Pancreas (tissue), 10 donors: ENCODE results near the gene LRSAM1. TPM values are rescaled to one million over a fixed set of nuclear protein-coding genes. Genes with fewer than 3 reads are reported as not detected.

ENCODE experiments used
- ATAC-seq, 4 donors: fragments of 200-7000 bp; cut with Tn5 transposase; one replicate each; pipeline versions ENCODE4 v1.8.0 to v1.9.1; 2020; ENCODE audit warnings: mild to moderate bottlenecking in 4 of 4, moderate library complexity in 4 of 4
- DNase-seq, 6 donors: peaks; one replicate each; pipeline ENCODE4 v3.0.0-alpha.2; 2020
- FAIRE-seq: peaks from 2 replicates; lab custom pipeline; 2012; peaks lifted over from hg19 to GRCh38; lab: Jason Lieb, UNC
- H3K27ac ChIP-seq, 4 donors: fragments of 200-600 bp; sonication (generic); 1 replicate in 3 of 4; 2 replicates in 1 of 4; pipeline versions ENCODE4 v1.5.0 to v1.8.0; 2020
- H3K27me3 ChIP-seq, 4 donors: fragments of 200-600 bp; one replicate each; pipeline ENCODE4 v1.8.0; 2021
- H3K36me3 ChIP-seq, 3 donors: fragments of 200-600 bp; sonication (generic) in 1 of 3; one replicate each; pipeline versions ENCODE4 v1.5.0 to v1.8.0; 2020 to 2021
- H3K4me1 ChIP-seq, 3 donors: fragments of 200-600 bp; one replicate each; pipeline ENCODE4 v1.8.0; 2021
- H3K4me3 ChIP-seq, 4 donors: fragments of 200-600 bp; sonication (generic) in 2 of 4; one replicate each; pipeline versions ENCODE4 v1.5.0 to v1.8.0; 2020 to 2021
- H3K9me3 ChIP-seq, 4 donors: fragments of 200-600 bp; one replicate each; pipeline ENCODE4 v1.8.0; 2021
- CTCF ChIP-seq, 4 donors: fragments of 200-600 bp; sonication (generic) in 3 of 4; IDR thresholded peaks; one replicate each; pipeline versions ENCODE4 v1.5.0 to v1.8.0; 2021; ENCODE audit warnings: antibody characterized with exemption in 4 of 4
- WGBS, 2 donors: extraction: QIAGEN DNeasy Blood & Tissue Kit; methylation state at CpG; one replicate each; pipeline ENCODE4 v1.1.7; 2013; 5-methylcytosine and 5-hydroxymethylcytosine counted together
- intact Hi-C, 3 donors: fragments of 100-400 bp; cut with DNase I; formaldehyde crosslinking; loops; one replicate each; pipeline versions ENCODE4 v1.11.1 to v1.14.2; 2022
- polyA plus RNA-seq, 2 donors: library from polyadenylated mRNA; stranded (reverse); fragments of 200-250 nt; gene quantifications; one replicate each; pipeline ENCODE4 v1.2.3, GENCODE V29; 2013
- total RNA-seq, 6 donors: library from RNA; stranded (reverse); fragmentation: NEBNext Ultra II Directional in 4 of 6; extraction: Animal tissue kit (Norgen Biotek cat#: 25700) in 4 of 6; gene quantifications; one replicate each; pipeline versions ENCODE4 v1.2.1 to v1.2.4, GENCODE V29; 2021 to 2023
- donor health status: healthy with polysubstance abuse.
- donor health status: DM: no; HTN: no; CAD: no; lungs with moderate emphysema.
- donor health status: DM: no; HTN: no; CAD: no.
- donor health status: control.
- donor health status: control.
- donor health status: Bipolar disorder and iron deficiency.
- donor health status: DM: yes; HTN: yes; CAD: no.
- donor health status: DM: no; HTN: no; CAD: no.
- donor health status: DM: no; HTN: no; CAD: no.
- donor health status: DM: yes; HTN: yes; CAD: no.

The LRSAM1 gene
- total and polyA plus RNA-seq, 8 donors: 4.3 to 24.9 (median 7.7) TPM

DNA sequence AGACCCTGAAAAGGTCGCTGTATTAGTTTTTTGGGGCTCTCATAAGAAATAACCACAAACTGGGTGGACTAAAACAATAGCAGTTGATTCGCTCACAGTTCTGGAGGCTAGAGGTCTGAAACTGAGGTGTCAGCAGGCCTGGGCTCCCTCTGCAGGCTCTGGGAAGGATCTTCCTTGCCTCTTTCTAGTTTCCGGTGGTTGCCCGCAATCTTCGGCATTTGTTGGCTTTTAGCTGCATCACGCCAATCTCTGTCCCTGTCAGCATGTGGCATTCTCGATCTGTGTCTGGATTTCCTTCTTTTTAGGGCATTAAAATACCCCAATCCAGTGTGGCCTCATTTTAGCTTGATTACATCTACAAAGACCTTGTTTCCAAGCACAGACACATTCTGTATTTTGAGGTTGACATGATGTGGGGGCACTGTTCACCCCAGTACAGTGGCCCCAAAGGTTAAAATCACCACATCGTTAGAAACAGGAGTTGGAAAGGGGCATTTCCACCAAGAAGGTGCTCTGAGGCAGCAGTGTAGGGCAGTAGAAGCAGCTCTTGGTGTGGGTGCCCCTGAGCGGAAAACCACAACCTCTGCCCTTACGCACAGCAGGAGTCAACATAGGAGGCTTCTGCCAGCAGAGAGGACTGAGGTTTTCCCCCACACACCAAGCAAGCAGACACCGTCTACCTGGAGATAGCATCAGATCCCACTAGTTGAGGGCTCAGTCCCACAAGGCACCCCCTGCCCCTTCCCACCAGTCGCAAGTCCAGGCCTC is 13.6 kb upstream of the LRSAM1 start:
- no peaks in the 10 kb centered on the region for H3K4me1 ChIP-seq
- H3K9me3 ChIP-seq: no peaks in the 10 kb centered on the region
- TF ChIP-seq CTCF (IDR thresholded peaks at IDR 0.05): no peak
- H3K4me3 ChIP-seq: no peak overlapping the region
- FAIRE-seq: no peak
- H3K27me3 ChIP-seq: no peaks in the 10 kb centered on the region
- WGBS, 2 donors: 83 to 88% methylated on average over 12 of the region's 12 CpGs
- no peak for DNase-seq
- H3K27ac ChIP-seq: no peak overlapping the region
- intact Hi-C loops: no loop called here
- ATAC-seq: no peak
- peaks cover 7 to 62% (median 41%) of the 10 kb centered on the region in 3 donors for H3K36me3 ChIP-seq

GRCh38 chr9:127438394-127438793 is 12.9 kb upstream of the LRSAM1 start:
- Histone ChIP-seq H3K9me3 (no peaks in the 10 kb centered on the region), H3K27ac (no peak overlapping the region), H3K27me3 (no peaks in the 10 kb centered on the region), H3K4me3 (no peak overlapping the region), H3K4me1 (no peaks in the 10 kb centered on the region), H3K36me3 (peaks cover 7 to 58% (median 40%) of the 10 kb centered on the region in 3 donors)
- intact Hi-C loops: no loop called here
- DNase-seq: no peak
- FAIRE-seq: no peak
- no peak for ATAC-seq
- WGBS, 2 donors: 94 to 98% methylated on average over 9 of the region's 9 CpGs
- no peak for TF ChIP-seq CTCF (IDR thresholded peaks at IDR 0.05)

DNA sequence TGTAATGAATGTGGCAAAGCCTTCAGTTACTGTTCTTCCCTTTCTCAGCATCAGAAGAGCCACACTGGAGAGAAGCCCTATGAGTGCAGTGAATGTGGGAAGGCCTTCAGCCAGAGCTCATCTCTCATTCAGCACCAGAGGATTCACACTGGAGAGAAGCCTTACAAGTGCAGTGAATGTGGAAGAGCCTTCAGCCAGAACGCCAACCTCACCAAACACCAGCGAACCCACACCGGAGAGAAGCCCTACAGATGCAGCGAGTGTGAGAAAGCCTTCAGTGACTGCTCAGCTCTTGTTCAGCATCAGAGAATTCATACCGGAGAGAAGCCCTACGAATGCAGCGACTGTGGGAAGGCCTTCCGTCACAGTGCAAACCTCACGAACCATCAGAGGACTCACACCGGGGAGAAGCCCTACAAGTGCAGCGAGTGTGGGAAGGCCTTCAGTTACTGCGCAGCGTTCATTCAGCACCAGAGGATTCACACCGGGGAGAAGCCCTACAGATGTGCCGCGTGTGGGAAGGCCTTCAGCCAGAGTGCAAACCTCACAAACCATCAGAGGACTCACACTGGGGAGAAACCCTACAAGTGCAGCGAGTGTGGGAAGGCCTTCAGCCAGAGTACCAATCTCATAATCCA is 6.9 kb upstream of the LRSAM1 start:
- DNase-seq (no peak), FAIRE-seq (no peak), ATAC-seq (no peak)
- H3K36me3 ChIP-seq: peaks cover 12 to 46% (median 13%) of the 10 kb centered on the region in 3 donors
- no peaks in the 10 kb centered on the region for H3K9me3 ChIP-seq
- no peak overlapping the region for H3K4me3 ChIP-seq
- intact Hi-C loops: no loop called here
- H3K4me1 ChIP-seq: peaks cover 0 to 8% (median 3%) of the 10 kb centered on the region in 3 donors
- TF ChIP-seq CTCF (IDR thresholded peaks at IDR 0.05): no peak
- 93 to 95% methylated on average over 17 of the region's 17 CpGs for WGBS, 2 donors
- H3K27me3 ChIP-seq: no peaks in the 10 kb centered on the region
- H3K27ac ChIP-seq: no peak overlapping the region

GRCh38 chr9:127444921-127445850 is 6.1 kb upstream of the LRSAM1 start:
- TF ChIP-seq CTCF (IDR thresholded peaks at IDR 0.05): no peak
- no peak for FAIRE-seq
- no peak overlapping the region for H3K4me3 ChIP-seq
- H3K36me3 ChIP-seq: peaks cover 12 to 45% (median 13%) of the 10 kb centered on the region in 3 donors
- 91 to 93% methylated on average over 15 of the region's 15 CpGs for WGBS, 2 donors
- DNase-seq: no peak
- H3K27ac ChIP-seq: no peak overlapping the region
- no peaks in the 10 kb centered on the region for H3K27me3 ChIP-seq
- intact Hi-C loops: no loop called here
- H3K4me1 ChIP-seq: peaks cover 0 to 8% (median 3%) of the 10 kb centered on the region in 3 donors
- ATAC-seq: peak in 2 of 4 donors; percentile 8 to 28
- no peaks in the 10 kb centered on the region for H3K9me3 ChIP-seq
